HG02970 (cell line): ENCODE results near the gene NDE1.

Experiments
- ATAC-seq: cut with Tn5 transposase; IDR thresholded peaks from one replicate; pipeline ENCODE4 v1.9.1; 2021; ENCODE audit warnings: mild to moderate bottlenecking, moderate library complexity, moderate number of reproducible peaks; ENCODE audit not compliant: unreplicated experiment, low FRiP score

NDE1 gene

GRCh38 chr16:15759070-15759469, 109.0 kb downstream of the NDE1 start:
- ATAC-seq, result no peak

GRCh38 chr16:15760129-15760528, 110.1 kb downstream of the NDE1 start:
- no peak for ATAC-seq

GRCh38 chr16:15764112-15764511, 114.1 kb downstream of the NDE1 start:
- ATAC-seq, result no peak

GRCh38 chr16:15765116-15765515, 115.1 kb downstream of the NDE1 start:
- no peak for ATAC-seq

- ATAC-seq, result no peak
Observed at GRCh38 chr16:15765880-15766279, 115.8 kb downstream of the NDE1 start.

- no peak for ATAC-seq
Observed at GRCh38 chr16:15766918-15767317, 116.9 kb downstream of the NDE1 start.

- ATAC-seq, result no peak
Observed at GRCh38 chr16:15768201-15768600, 118.2 kb downstream of the NDE1 start.

- ATAC-seq, result no peak
Observed at GRCh38 chr16:15769239-15769638, 119.2 kb downstream of the NDE1 start.

GRCh38 chr16:15770107-15770506, 120.1 kb downstream of the NDE1 start:
- ATAC-seq, result no peak

- no peak for ATAC-seq
Observed at GRCh38 chr16:15770512-15770911, 120.5 kb downstream of the NDE1 start.

- no peak for ATAC-seq
Observed at GRCh38 chr16:15771694-15772093, 121.6 kb downstream of the NDE1 start.

- ATAC-seq, result no peak
Observed at GRCh38 chr16:15772579-15773293, 122.7 kb downstream of the NDE1 start.

- ATAC-seq, result no peak
Observed at GRCh38 chr16:15773968-15774367, 123.9 kb downstream of the NDE1 start.

GRCh38 chr16:15775209-15775608, 125.2 kb downstream of the NDE1 start:
- ATAC-seq, result no peak

GRCh38 chr16:15775663-15776304, 125.7 kb downstream of the NDE1 start:
- ATAC-seq, result no peak
